GM23248 (cell line): Measurements from ENCODE around the gene TMEM129. TPM values are rescaled to one million over a fixed set of nuclear protein-coding genes. Genes with fewer than 3 reads are reported as not detected.
"Not testable (repeated sequence)": the region's sequence is repeated elsewhere in the genome, so short reads cannot be mapped to it uniquely, and the experiment has no call there.

Experiments
- DNase-seq: peaks from one replicate; pipeline ENCODE4 v3.0.0-alpha.2; 2015
- H2AFZ ChIP-seq: fragments of 200-600 bp; sonication (generic); 2 replicates; pipeline ENCODE4 v1.6.1; 2016; ENCODE audit warnings: antibody characterized with exemption
- H3F3A ChIP-seq: fragments of 200-600 bp; sonication (generic); 2 replicates; pipeline ENCODE4 v1.6.1; 2016; ENCODE audit warnings: mild to moderate bottlenecking, antibody characterized with exemption, mixed run types; ENCODE audit not compliant: insufficient read depth
- H3K27ac ChIP-seq: fragments of 200-600 bp; sonication (generic); 2 replicates; pipeline ENCODE4 v1.5.1; 2016; ENCODE audit warnings: mild to moderate bottlenecking
- H3K27me3 ChIP-seq: fragments of 200-600 bp; sonication (generic); replicated peaks from 2 replicates; pipeline ENCODE4 v1.6.1; 2016; ENCODE audit warnings: mild to moderate bottlenecking; ENCODE audit not compliant: insufficient read depth
- H3K36me3 ChIP-seq: fragments of 200-600 bp; sonication (generic); 2 replicates; pipeline ENCODE4 v1.6.1; 2016; ENCODE audit warnings: low read depth, mild to moderate bottlenecking
- H3K4me1 ChIP-seq: fragments of 200-600 bp; sonication (generic); 2 replicates; pipeline ENCODE4 v1.6.1; 2016; ENCODE audit warnings: mild to moderate bottlenecking; ENCODE audit not compliant: insufficient read depth
- H3K4me2 ChIP-seq: fragments of 200-600 bp; sonication (generic); one replicate; pipeline ENCODE4 v1.6.1; 2016; ENCODE audit warnings: mild to moderate bottlenecking; ENCODE audit not compliant: unreplicated experiment
- H3K4me3 ChIP-seq: fragments of 200-600 bp; sonication (generic); 2 replicates; pipeline ENCODE4 v1.5.1; 2016; ENCODE audit warnings: mild to moderate bottlenecking
- H3K79me2 ChIP-seq: fragments of 200-600 bp; sonication (generic); 2 replicates; pipeline ENCODE4 v1.6.1; 2016; ENCODE audit warnings: mild to moderate bottlenecking; ENCODE audit not compliant: insufficient read depth
- H3K9ac ChIP-seq: fragments of 200-600 bp; sonication (generic); 2 replicates; pipeline ENCODE4 v1.6.1; 2016; ENCODE audit warnings: mild to moderate bottlenecking
- H3K9me2 ChIP-seq: fragments of 200-600 bp; sonication (generic); 2 replicates; pipeline ENCODE4 v1.6.1; 2016; ENCODE audit warnings: mixed run types, mild to moderate bottlenecking, moderate library complexity; ENCODE audit not compliant: insufficient read depth
- H3K9me3 ChIP-seq: fragments of 200-600 bp; sonication (generic); one replicate; pipeline ENCODE4 v1.6.1; 2017; ENCODE audit warnings: low read depth
- H4K20me1 ChIP-seq: fragments of 200-600 bp; sonication (generic); 2 replicates; pipeline ENCODE4 v1.6.0; 2016; ENCODE audit not compliant: insufficient read depth
- EZH2 ChIP-seq: fragments of 200-600 bp; sonication (generic); IDR thresholded peaks from 2 replicates; pipeline ENCODE4 v1.6.1; 2018; ENCODE audit warnings: antibody characterized with exemption, mild to moderate bottlenecking; ENCODE audit not compliant: insufficient read depth, poor library complexity, severe bottlenecking
- EZH2phosphoT487 ChIP-seq: fragments of 200-600 bp; sonication (generic); IDR thresholded peaks from 2 replicates; pipeline ENCODE4 v1.6.1; 2018; ENCODE audit warnings: antibody characterized with exemption, moderate library complexity, mild to moderate bottlenecking, low read depth; ENCODE audit not compliant: insufficient read depth
- WGBS, 2 experiments: methylation state at CpG; one replicate each; pipeline ENCODE4 v1.1.6; 2015 to 2017; ENCODE audit warnings: low lambda C conversion rate in 2 of 2, low coverage in 1 of 2; ENCODE audit errors: missing lambda C conversion rate in 2 of 2; 5-methylcytosine and 5-hydroxymethylcytosine counted together
- in situ Hi-C: fragments of 300-500 bp; cut with MboI; formaldehyde crosslinking; loops from 2 replicates; pipeline ENCODE4 v1.15.0; 2020
- polyA plus RNA-seq: library from polyadenylated mRNA; unstranded; fragments of >200 nt; fragmentation: Nextera tagmentation; extraction: Ambion mirVana; gene quantifications from 2 replicates; pipeline ENCODE4 v1.2.1, GENCODE V29; 2016
- total RNA-seq: library from RNA; depleted of rRNA; stranded (reverse); fragments of >200 nt; shearing (Covaris generic); gene quantifications from 2 replicates; pipeline ENCODE4 v1.2.3, GENCODE V29; 2014

TMEM129 gene
- total and polyA plus RNA-seq, 2 experiments from 2014 or later, result 32.6 to 80.2 TPM

DNA sequence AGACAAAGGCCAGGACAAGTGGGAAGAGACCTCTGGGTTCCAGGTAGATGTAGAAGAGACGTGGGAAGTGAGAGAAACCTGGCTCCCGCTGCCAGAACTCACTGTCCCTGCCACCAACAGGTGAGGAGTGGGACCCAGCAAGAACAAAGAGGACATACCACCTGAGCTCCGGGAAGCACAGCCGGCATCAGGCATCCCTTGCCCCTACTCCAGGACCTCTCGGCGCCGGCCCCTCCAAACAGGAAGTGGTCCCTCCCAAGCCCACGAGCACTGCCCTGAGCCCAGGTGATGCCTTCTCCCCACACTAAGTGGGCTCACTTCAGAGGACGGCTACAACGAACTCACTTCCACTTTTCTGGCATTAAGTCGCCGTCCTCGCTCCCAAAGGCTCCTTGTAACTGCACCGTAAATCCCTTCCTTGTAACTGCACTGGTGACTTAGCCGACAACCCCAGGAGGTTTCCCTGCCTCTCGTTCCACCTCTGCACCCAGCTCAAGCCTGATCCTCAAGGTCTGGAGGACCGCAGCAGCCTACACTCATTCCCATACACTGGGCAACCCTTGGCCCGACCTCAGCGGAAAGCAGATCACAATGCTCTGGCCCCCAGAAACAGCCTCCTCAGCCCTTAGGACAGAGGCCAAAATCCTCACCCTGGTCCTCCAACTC lies 45.9 kb downstream of the TMEM129 start:
- Histone ChIP-seq H3K79me2 (no peaks in the 10 kb centered on the region), H4K20me1 (no peaks in the 10 kb centered on the region), H3K27ac (no peak overlapping the region), H3K9ac (no peak overlapping the region), H3K9me3 (no peaks in the 10 kb centered on the region), H2AFZ (no peak overlapping the region), H3K36me3 (no peaks in the 10 kb centered on the region), H3F3A (no peaks in the 10 kb centered on the region), H3K4me3 (no peak overlapping the region), H3K4me2 (no peak overlapping the region), H3K9me2 (no peaks in the 10 kb centered on the region), H3K4me1 (no peaks in the 10 kb centered on the region), H3K27me3 (no peaks in the 10 kb centered on the region)
- no peak for DNase-seq
- WGBS, 2 experiments, result 81 to 86% methylated on average over 19 of the region's 19 CpGs
- in situ Hi-C loops, result no loop called here
- TF ChIP-seq EZH2 (no peak), EZH2phosphoT487 (no peak)

DNA sequence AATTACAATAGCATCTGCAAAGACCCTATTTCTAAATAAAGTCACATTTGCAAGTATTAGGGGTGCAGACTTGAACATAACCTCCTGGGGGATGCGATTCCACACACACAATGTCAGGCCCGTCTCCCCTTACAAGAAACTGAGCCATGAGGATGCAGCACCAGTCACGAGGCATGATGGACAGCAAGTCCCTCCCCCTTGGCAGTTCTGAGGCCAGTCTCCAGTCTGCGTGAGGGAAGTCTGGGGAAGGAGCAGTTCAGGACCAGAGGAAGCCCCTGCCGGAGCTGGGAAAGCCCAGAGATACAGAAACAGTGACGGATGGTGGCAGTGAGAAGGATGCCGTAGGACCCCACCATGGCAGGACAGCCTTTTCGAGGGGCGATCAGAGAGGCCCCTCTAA lies 46.4 kb downstream of the TMEM129 start:
- H3K9me2 ChIP-seq, result no peaks in the 10 kb centered on the region
- no peak overlapping the region for H3K4me2 ChIP-seq
- no peaks in the 10 kb centered on the region for H3K79me2 ChIP-seq
- no peaks in the 10 kb centered on the region for H3K4me1 ChIP-seq
- in situ Hi-C loops, result no loop called here
- H3K9me3 ChIP-seq, result no peaks in the 10 kb centered on the region
- DNase-seq, result no peak
- no peaks in the 10 kb centered on the region for H4K20me1 ChIP-seq
- no peaks in the 10 kb centered on the region for H3K27me3 ChIP-seq
- no peaks in the 10 kb centered on the region for H3K36me3 ChIP-seq
- TF ChIP-seq EZH2phosphoT487 (no peak), EZH2 (no peak)
- no peak overlapping the region for H3K27ac ChIP-seq
- H3F3A ChIP-seq, result no peaks in the 10 kb centered on the region
- no peak overlapping the region for H2AFZ ChIP-seq
- no peak overlapping the region for H3K4me3 ChIP-seq
- no peak overlapping the region for H3K9ac ChIP-seq
- 65 to 67% methylated on average over 9 of the region's 9 CpGs for WGBS, 2 experiments

DNA sequence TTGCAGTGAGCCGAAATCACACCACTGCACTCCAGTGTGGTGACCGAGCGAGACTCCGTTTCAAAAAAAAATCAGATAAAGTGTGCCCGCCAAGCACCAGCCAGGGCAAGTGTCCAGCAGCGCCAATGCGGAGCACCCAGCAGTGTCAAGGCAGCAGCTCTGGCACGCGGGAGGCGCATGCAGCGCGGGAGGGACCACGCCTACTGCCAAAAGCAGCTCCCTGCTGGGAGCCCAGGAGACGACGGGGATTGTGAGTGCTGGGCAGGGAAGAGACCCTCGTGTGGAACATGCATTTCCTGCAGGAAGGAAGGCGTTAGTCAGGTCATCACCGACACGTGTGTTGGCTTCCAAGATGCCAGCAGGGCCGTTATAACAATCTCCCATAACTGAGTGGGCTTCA lies 47.5 kb downstream of the TMEM129 start:
- Histone ChIP-seq H3K4me1 (no peaks in the 10 kb centered on the region), H3K4me3 (no peak overlapping the region), H3K27me3 (no peaks in the 10 kb centered on the region), H3F3A (no peaks in the 10 kb centered on the region), H3K36me3 (no peaks in the 10 kb centered on the region), H3K79me2 (no peaks in the 10 kb centered on the region), H3K27ac (no peak overlapping the region), H3K4me2 (no peak overlapping the region), H2AFZ (no peak overlapping the region), H4K20me1 (no peaks in the 10 kb centered on the region), H3K9ac (no peak overlapping the region), H3K9me3 (no peaks in the 10 kb centered on the region), H3K9me2 (no peaks in the 10 kb centered on the region)
- in situ Hi-C loops, result no loop called here
- no peak for DNase-seq
- 86 to 88% methylated on average over 19 to 20 of the region's 20 CpGs for WGBS, 2 experiments
- TF ChIP-seq EZH2 (no peak), EZH2phosphoT487 (no peak)

DNA sequence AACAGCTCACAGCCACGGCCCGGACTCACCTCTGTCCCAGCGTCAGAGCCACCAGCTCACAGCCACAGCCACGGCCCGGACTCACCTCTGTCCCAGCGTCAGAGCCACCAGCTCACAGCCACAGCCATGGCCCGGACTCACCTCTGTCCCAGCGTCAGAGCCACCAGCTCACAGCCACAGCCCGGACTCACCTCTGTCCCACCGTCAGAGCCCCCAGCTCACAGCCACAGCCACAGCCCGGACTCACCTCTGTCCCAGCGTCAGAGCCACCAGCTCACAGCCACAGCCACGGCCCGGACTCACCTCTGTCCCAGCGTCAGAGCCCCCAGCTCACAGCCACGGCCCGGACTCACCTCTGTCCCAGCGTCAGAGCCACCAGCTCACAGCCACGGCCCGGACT lies 50.1 kb downstream of the TMEM129 start:
- H3K4me2 ChIP-seq, H4K20me1 ChIP-seq, H3K4me3 ChIP-seq, H3K9me2 ChIP-seq, H2AFZ ChIP-seq, H3K27ac ChIP-seq, H3K36me3 ChIP-seq, H3K9me3 ChIP-seq, DNase-seq, H3K4me1 ChIP-seq, H3K79me2 ChIP-seq, H3K9ac ChIP-seq, H3K27me3 ChIP-seq, in situ Hi-C loops, H3F3A ChIP-seq: not testable (repeated sequence)
- WGBS, 2 experiments, result 90 to 95% methylated on average over 3 to 20 of the region's 20 CpGs

DNA sequence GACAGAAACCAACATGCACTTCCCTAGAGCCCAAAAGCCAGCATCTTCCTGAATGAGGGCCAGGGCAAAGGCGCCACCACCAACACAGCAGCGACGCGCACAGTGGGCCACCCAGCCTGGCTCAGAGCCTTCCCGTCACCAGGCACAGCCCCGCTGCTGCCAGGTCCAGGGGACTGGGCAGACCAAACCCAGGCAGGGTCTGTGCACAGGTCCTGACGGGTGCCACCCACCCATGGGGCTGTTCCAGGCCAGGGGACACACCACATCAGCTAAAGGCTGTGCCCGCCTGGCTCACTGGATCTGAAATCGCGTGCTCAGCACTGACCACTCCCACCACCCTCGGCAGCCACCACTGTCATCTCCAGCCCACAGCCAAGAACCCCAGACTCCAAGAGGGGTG lies 50.8 kb downstream of the TMEM129 start:
- H3K9me2 ChIP-seq, result no peaks in the 10 kb centered on the region
- WGBS, 2 experiments, result 87 to 90% methylated on average over 11 of the region's 11 CpGs
- H2AFZ ChIP-seq, result no peak overlapping the region
- H3K27ac ChIP-seq, result no peak overlapping the region
- H3K27me3 ChIP-seq, result no peaks in the 10 kb centered on the region
- no peak overlapping the region for H3K4me2 ChIP-seq
- no peaks in the 10 kb centered on the region for H4K20me1 ChIP-seq
- no peaks in the 10 kb centered on the region for H3K79me2 ChIP-seq
- DNase-seq, result no peak
- no peak overlapping the region for H3K9ac ChIP-seq
- H3K9me3 ChIP-seq, result no peaks in the 10 kb centered on the region
- in situ Hi-C loops, result no loop called here
- H3K4me1 ChIP-seq, result no peaks in the 10 kb centered on the region
- H3K36me3 ChIP-seq, result no peaks in the 10 kb centered on the region
- no peaks in the 10 kb centered on the region for H3F3A ChIP-seq
- no peak for TF ChIP-seq EZH2phosphoT487
- H3K4me3 ChIP-seq, result no peak overlapping the region
